ENCODE results near the gene VAV3. TPM values are rescaled to one million over a fixed set of nuclear protein-coding genes. Genes with fewer than 3 reads are reported as not detected.

VAV3 gene
- total RNA-seq, 1 donor from 2014 or later = 1.8 TPM

DNA sequence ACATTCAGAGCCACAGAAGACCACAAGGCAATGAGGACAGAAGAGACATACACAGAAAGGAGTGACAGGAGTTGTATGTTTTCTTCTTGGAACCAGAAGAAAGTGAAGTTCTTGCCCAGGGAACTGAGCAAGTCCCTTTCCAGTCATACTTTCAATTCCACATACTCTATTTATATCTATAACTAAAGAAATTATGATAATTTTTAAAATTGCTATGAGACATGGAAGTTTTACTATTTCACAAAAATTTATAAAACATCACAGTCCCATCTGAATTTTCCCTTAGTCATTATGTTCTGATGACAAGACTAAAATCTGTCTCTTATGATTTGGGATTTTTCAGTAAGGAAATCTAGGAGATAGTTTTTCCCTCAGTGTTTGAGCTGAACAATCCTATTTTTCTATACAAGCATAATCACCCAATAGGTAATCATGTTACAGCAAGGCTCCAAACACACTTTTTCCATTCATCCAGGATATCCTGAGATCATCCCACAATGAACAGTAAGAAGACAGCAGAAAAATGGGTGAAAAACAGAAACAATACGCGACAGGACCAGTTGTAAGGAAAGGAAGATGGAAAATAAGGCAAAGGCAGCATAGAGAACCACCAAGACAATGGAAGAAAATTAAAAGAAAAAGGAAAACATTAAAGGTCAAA lies 154.6 kb downstream of the VAV3 start:
- no peak for DNase-seq (ENCODE audit: low spot score, unreplicated experiment)
- H3K4me1 Mint-ChIP-seq (ENCODE audit: low read depth) = no peaks in the 10 kb centered on the region
- H3K27me3 Mint-ChIP-seq = peaks cover 7% of the 10 kb centered on the region
- TF ChIP-seq, protein P1, sequence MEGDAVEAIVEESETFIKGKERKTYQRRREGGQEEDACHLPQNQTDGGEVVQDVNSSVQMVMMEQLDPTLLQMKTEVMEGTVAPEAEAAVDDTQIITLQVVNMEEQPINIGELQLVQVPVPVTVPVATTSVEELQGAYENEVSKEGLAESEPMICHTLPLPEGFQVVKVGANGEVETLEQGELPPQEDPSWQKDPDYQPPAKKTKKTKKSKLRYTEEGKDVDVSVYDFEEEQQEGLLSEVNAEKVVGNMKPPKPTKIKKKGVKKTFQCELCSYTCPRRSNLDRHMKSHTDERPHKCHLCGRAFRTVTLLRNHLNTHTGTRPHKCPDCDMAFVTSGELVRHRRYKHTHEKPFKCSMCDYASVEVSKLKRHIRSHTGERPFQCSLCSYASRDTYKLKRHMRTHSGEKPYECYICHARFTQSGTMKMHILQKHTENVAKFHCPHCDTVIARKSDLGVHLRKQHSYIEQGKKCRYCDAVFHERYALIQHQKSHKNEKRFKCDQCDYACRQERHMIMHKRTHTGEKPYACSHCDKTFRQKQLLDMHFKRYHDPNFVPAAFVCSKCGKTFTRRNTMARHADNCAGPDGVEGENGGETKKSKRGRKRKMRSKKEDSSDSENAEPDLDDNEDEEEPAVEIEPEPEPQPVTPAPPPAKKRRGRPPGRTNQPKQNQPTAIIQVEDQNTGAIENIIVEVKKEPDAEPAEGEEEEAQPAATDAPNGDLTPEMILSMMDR (IDR thresholded peaks at IDR 0.05; ENCODE audit: unreplicated experiment) = no peak
- no peaks in the 10 kb centered on the region for H3K9me3 Mint-ChIP-seq (ENCODE audit: low read depth)
- no peak overlapping the region for H3K4me3 Mint-ChIP-seq (ENCODE audit: low read depth)
- H3K27ac Mint-ChIP-seq = no peak overlapping the region
- no peaks in the 10 kb centered on the region for H3K36me3 Mint-ChIP-seq (ENCODE audit: insufficient read depth)

GRCh38 chr1:107807855-107808254 lies 157.1 kb downstream of the VAV3 start:
- H3K27ac Mint-ChIP-seq = no peak overlapping the region
- peaks cover 5% of the 10 kb centered on the region for H3K4me1 Mint-ChIP-seq (ENCODE audit: low read depth)
- no peak for DNase-seq (ENCODE audit: low spot score, unreplicated experiment)
- H3K4me3 Mint-ChIP-seq (ENCODE audit: low read depth) = no peak overlapping the region
- no peaks in the 10 kb centered on the region for H3K36me3 Mint-ChIP-seq (ENCODE audit: insufficient read depth)
- no peaks in the 10 kb centered on the region for H3K9me3 Mint-ChIP-seq (ENCODE audit: low read depth)
- TF ChIP-seq, protein P1 (IDR thresholded peaks at IDR 0.05; ENCODE audit: unreplicated experiment) = no peak
- peaks cover 7% of the 10 kb centered on the region for H3K27me3 Mint-ChIP-seq

GRCh38 chr1:107807405-107807804 lies 157.6 kb downstream of the VAV3 start:
- Mint-ChIP-seq H3K27ac (no peak overlapping the region), H3K36me3 (ENCODE audit: insufficient read depth) (no peaks in the 10 kb centered on the region), H3K4me1 (ENCODE audit: low read depth) (peaks cover 5% of the 10 kb centered on the region), H3K27me3 (peaks cover 7% of the 10 kb centered on the region), H3K4me3 (ENCODE audit: low read depth) (no peak overlapping the region), H3K9me3 (ENCODE audit: low read depth) (no peaks in the 10 kb centered on the region)
- no peak for DNase-seq (ENCODE audit: low spot score, unreplicated experiment)
- TF ChIP-seq, protein P1 (IDR thresholded peaks at IDR 0.05; ENCODE audit: unreplicated experiment) = no peak

DNA sequence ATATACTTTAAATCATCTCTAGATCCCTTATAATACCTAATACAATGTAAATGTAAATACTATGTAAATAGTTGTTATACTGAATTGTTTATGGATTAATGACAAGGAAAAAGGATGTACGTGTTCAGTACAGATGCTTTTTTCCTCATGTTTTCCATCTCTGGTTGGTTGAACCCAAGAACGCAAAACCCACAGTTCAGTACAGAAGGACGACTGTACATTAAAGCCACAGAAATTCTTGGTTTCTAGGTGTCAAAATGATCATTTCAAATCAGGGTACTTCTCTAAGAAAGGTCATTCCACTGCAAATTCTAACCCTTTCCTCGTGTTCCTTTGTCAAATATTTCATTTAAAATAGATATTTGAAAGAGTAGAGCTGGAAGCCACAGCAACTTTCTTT lies 158.1 kb downstream of the VAV3 start:
- no peak for DNase-seq (ENCODE audit: low spot score, unreplicated experiment)
- H3K27me3 Mint-ChIP-seq = peaks cover 7% of the 10 kb centered on the region
- H3K36me3 Mint-ChIP-seq (ENCODE audit: insufficient read depth) = no peaks in the 10 kb centered on the region
- no peak overlapping the region for H3K27ac Mint-ChIP-seq
- TF ChIP-seq, protein P1 (IDR thresholded peaks at IDR 0.05; ENCODE audit: unreplicated experiment) = no peak
- no peak overlapping the region for H3K4me3 Mint-ChIP-seq (ENCODE audit: low read depth)
- H3K4me1 Mint-ChIP-seq (ENCODE audit: low read depth) = peaks cover 5% of the 10 kb centered on the region
- H3K9me3 Mint-ChIP-seq (ENCODE audit: low read depth) = no peaks in the 10 kb centered on the region

- DNase-seq (ENCODE audit: low spot score, unreplicated experiment) = no peak
- Mint-ChIP-seq H3K27me3 (no peaks in the 10 kb centered on the region), H3K27ac (no peak overlapping the region), H3K9me3 (ENCODE audit: low read depth) (peaks cover 10% of the 10 kb centered on the region), H3K36me3 (ENCODE audit: insufficient read depth) (no peaks in the 10 kb centered on the region), H3K4me3 (ENCODE audit: low read depth) (no peak overlapping the region), H3K4me1 (ENCODE audit: low read depth) (peaks cover 5% of the 10 kb centered on the region)
- TF ChIP-seq, protein P1 (IDR thresholded peaks at IDR 0.05; ENCODE audit: unreplicated experiment) = no peak
Observed at GRCh38 chr1:107804741-107805140, 160.2 kb downstream of the VAV3 start.

Data from progenitor cell of endocrine pancreas (in vitro differentiated cells).